ENCODE measurements around the gene SPRR2F.
"Not testable (repeated sequence)": the region's sequence is repeated elsewhere in the genome, so short reads cannot be mapped to it uniquely, and the experiment has no call there.

SPRR2F gene, protein sequence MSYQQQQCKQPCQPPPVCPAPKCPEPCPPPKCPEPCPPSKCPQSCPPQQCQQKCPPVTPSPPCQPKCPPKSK

DNA sequence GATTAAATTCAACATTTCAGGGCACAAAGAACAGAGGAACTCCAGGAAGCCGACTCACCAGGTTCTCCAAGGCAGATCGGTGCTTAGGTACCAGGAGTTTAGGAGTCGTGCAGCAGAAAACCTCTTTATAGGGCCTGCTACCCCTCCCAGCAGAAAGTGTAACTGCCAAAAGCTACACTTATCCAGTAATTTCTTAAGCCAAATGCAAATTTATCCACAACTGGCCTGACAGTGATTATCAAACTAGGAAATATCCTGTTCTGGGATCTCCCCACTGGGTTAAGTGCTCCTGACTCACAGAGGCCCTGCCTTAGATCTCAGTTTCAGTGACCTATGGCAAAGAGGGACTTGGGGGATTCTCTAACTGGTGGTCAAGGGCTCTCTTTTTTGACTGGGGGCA lies at the start of gene SPRR2F:
Gene SPRR2F, minus strand, starts transcription at position 101 of the 400 bp plus-strand sequence. CDS start 783 bp downstream, outside the sequence.
- no peak for DNase-seq

DNA sequence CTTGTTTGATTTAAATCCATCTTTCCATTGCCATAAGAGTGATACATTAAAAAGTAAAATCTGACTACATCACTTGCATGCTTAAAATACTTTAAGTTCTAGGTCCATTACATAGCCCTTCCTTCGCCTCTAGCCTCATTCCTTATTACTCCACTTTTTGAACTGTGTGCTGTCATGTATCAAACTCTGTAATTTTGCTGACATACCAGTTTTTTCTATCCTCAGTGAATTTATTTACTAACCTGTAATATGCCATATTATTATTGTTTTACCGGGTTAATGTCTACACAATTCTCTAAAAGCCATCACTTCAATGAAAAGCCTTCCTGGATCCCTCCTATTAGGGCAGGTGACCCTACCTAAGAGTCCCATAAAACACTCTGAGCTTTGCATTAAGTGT lies 42.2 kb upstream of the SPRR2F start:
- no peak for DNase-seq

DNA sequence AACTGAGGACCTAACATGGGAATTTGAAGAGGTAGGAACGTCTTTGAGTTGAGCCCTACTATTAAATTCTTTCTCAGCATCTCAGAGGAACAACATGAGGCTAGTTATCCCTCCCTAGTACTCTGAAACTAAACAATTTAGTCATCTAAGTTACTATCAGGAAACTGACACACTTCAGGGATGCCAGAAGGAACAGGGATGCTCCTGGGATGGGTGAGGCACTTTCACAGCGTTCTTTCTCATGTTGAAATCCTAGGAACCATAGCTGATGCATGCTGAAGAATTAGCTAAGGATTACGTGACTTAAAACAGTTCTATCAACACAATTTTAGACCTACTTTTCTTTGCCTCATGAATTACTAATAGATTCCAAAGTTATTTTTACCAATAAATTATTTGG lies 39.2 kb upstream of the SPRR2F start:
- no peak for DNase-seq

DNA sequence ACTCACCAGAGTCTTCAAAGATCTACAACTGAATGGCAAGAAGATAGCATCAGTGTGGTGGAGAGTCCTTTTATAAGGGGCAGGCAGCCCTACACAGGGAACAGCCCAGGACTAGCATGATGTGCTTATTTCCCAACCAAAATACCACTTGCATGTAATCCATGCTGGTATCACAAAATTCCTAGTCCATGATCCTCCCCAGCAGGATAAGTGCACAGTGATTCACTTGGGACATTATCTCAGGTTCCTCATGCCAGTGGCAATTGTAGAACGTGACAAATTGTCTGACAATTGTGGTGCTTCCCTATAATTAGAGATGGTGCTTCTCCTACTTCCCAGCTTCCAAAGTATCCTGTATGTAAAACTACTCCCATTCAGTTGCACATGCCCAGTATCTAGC lies 37.5 kb upstream of the SPRR2F start, which contains the start of gene SPRR2G:
Gene SPRR2G, minus strand, starts transcription at position 45 of the 400 bp plus-strand sequence. CDS start 780 bp downstream, outside the sequence.
- DNase-seq = no peak

DNA sequence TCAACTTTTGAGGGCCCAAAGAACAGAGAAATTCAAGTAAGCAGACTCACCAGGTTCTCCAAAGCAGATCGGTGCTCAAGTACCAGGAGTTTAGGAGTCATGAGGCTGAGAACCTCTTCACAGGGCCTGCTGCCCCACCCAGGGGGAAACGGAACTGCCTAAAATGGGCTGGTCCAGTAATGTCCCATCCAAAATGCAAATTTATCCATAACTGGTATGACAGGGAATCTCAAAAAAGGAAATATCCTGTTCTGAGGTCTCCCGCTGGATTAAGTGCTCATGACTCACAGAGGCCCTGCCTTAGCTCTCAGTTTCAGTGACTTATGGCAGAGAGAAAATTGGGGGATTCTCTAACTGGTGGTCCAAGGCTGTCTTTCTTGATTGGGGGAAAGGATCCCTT lies 28.1 kb upstream of the SPRR2F start:
- DNase-seq = no peak

DNA sequence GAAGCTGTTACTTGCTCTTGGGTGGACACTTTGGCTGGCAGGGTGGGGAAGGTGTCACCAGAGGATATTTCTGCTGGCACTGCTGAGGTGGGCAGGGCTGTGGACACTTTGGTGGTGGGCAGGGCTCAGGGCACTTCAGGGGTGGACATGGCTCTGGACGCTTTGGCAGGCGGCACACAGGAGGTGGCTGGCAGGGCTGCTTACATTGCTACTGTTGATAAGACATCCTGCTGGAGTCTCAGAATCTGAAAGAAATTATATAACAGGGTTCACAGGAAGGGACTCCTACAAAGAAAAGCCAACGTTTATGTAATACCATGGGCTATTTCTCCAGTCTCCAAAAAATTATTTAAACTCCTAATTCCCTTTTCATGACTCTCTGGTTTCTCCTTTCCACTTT lies 27.2 kb upstream of the SPRR2F start:
- no peak for DNase-seq

DNA sequence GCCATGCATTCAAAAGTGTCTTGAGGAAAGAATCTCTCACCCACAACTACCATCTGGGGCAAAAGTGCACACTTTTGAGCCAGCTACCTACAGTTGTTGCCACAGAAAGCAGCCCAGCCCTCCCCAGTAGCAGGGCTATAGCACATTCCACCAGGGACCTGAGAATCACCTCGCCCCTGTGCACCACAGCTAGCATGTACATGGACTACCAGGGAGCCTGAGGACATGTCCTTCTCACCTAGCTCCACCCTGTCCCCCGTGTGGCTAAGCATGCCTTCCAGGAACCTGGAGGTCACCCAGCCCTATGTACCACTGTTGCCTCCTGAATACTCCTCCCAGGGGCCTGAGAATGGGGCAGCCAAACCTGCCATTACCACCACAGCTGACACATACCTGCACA lies 20.4 kb upstream of the SPRR2F start:
- no peak for DNase-seq

DNA sequence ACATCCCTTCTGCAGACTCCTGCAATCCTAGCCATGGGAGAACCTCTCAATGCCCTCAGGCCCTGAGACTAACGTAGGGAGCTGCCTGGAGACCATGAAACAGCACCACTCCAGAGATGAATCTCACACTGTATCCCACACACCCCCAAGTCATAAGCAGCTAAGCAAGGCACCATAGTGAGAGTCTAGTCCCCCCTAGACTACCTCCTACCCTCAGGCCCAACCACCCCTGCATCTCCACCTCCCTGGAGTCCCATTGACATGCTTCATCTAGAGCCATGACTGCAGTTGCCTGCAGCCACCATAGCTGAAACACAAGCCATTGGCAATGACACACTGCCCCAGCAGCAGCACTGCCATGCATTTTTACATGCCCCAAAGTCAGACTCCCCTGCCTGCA lies 20.0 kb upstream of the SPRR2F start:
- no peak for DNase-seq

DNA sequence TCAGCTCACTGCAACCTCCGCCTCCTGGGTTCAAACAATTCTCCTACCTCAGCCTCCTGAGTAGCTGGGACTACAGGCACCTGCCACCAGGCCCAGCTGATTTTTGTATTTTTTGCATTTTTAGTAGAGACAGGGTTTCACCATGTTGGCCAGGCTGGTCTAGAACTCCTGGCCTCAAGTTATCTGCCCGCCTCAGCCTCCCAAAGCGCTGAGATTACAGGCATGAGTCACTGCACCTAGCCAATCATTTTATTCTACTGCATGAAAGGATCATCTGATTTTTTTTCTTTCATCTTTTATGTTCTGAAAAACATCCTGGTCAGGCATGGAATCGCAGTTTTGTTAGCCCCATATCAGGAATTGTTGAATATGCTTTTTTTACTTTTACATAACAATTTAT lies 15.4 kb upstream of the SPRR2F start:
- not testable (repeated sequence) for DNase-seq

DNA sequence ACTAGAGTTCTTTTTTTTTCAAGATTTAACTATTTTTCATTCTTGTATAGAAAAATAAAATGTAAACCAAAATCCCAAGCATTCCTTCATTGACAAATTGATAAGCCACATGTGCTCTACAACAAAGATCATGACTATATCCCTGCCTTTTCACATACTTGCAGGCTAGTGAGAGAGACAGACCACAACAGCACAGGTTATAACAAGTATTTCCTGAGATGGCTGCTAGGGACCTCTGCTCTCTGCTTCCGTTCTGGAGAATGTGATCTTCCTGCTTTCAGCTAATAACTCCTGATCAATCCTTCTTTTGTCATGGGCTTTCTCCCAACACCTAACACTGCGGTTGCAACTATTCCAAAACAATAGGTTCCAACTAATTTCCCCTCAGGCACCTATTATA lies 14.0 kb upstream of the SPRR2F start:
- no peak for DNase-seq

DNA sequence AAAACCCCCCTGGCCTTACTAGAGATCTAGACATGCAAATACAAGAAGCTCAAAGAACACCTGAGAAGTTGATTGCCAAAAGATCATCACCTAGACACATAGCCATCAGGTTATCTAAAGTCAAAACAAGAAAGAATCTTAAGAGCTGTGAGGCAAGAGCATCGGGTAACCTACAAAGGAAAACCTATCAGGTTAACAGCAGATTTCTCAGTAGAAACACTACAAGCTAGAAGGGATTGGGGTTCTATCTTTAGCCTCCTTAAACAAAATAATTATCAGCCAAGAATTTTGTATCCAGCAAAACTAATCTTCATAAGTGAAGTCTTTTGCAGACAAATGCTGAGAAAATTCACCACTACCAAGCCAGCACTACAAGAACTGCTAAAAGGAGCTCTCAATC lies 12.2 kb upstream of the SPRR2F start:
- no peak for DNase-seq

DNA sequence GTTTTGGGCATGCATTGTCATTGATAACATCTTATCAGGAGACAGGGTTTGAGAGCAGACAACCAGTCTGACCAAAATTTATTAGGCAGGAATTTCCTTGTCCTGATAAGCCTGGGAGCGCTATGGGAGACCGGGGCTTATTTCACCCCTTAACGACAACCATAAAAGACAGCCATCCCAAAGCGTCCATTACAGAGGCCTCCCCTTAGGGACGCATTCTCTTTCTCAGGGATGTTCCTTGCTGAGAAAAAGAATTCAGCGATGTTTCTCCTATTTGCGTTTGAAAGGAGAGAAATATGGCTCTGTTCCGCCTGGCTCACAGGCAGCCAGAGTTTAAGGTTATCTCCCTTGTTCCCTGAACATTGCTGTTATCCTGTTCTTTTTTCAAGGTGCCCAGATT lies 10.5 kb upstream of the SPRR2F start:
- not testable (repeated sequence) for DNase-seq

DNA sequence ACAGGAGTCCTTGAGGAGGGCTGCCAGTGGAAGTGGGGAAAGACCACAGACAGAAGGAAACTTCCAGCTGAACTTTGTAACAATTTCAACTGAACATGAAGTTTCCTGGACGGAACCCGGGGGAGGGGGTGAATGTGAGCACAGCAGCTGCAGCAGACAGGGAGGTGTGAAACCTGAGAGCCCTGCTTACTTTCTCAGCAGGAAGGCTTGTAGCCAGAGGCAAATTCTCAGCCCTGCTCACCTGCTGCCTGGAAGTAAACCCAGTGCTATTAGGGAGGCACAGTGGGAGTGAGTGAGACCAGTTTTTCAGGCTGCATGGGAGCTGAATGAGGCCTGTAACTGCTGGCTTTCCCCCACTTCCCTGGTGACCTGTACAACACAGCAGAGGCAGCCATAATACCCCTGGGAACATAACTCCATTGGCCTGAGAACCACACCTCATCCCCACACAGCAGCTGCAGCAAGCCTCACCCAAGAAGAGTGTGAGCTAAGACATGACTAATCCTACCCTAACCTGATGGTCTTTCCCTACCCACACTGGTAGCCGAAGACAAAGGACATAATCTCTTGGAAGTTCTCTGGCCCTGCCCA lies 9.6 kb upstream of the SPRR2F start:
- no peak for DNase-seq

DNA sequence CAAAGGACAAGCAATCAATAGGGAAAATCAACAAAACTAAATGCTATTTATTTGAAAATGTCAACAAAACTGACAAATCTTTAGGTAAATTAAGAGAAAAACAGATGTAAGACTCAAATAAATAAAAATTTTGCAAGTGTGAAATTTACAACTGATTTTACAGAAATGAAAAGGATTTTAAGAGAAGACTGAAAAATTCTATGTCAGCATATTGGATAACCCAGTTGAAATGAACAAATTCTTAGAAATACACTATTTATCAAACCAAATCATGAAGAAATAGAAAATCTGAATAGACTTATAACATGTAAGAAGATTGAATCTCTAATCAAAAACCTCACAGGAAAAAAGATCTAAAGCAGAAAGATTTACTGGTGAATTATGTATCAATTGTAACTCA lies 7.6 kb upstream of the SPRR2F start:
- no peak for DNase-seq

DNA sequence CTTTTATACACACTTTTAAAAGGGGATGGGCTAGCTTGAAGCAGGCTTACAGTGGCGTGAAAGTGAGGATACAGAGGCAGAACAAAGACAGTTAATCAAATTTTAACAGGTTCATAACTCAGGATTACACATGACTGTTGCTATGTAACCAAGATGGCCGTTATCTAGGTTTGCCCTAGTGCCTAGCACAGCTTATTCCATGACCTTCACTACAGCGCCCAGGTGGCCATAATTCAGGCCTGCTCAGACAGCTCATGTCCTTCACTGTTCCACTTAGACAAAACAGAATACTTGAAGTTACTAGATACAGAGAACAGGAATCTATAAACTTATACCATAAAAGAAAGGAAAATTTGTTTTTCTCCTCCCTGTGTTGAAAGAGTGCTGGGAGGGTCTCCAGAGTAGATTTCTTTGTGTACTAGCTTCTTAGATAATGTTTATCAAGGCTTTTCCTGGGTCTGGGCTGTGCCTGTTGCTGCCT lies 6.2 kb upstream of the SPRR2F start:
- DNase-seq = no peak

DNA sequence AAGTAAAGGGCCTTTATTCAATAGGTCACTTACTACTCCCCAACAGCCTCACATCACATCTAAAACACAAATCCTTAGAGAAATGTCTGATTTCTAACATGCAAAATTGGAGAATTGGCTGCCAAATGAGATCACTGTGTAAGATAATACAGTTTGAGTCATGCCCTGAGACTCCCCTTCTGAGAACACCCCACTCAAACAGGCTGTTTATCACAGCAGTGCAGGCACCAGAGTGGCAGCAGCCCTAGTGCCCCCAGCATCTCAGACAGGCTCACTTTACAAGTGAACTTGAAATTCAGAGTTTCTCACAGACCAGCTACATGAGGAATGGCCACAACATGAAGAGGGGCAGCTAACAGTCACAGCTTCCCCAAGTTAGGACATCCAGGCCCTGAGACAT lies 1.9 kb upstream of the SPRR2F start:
- DNase-seq = not testable (repeated sequence)

DNA sequence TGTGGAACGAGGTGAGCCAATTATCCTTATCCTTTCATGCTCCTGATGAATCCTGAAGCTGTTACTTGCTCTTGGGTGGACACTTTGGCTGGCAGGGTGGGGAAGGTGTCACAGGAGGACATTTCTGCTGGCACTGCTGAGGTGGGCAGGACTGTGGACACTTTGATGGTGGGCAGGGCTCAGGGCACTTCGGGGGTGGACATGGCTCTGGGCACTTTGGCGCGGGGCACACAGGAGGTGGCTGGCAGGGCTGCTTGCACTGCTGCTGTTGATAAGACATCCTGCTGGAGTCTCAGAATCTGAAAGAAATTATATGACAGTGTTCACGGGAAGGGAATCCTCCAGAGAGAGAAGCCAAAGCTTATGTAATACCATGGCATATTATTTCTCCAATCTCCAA lies 862 bp downstream of the SPRR2F start:
- not testable (repeated sequence) for DNase-seq

DNA sequence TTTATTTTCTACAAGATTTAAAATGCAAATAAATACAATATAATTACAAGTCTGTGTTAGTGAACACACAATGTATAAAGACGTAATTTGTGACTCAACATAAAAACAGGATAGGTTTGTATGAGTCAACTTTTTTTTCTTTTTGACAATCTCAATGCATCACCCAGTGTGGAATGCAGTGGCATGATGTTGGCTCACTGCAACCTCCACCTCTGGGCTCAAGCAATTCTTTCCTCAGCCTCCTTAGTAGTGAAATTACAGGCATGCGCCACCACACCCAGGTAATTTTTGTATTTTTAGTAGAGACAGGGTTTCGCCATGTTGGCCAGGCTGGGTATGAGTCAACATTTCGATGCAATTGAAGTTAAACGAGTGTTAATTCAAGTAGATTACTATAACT lies 13.1 kb downstream of the SPRR2F start:
- no peak for DNase-seq

DNA sequence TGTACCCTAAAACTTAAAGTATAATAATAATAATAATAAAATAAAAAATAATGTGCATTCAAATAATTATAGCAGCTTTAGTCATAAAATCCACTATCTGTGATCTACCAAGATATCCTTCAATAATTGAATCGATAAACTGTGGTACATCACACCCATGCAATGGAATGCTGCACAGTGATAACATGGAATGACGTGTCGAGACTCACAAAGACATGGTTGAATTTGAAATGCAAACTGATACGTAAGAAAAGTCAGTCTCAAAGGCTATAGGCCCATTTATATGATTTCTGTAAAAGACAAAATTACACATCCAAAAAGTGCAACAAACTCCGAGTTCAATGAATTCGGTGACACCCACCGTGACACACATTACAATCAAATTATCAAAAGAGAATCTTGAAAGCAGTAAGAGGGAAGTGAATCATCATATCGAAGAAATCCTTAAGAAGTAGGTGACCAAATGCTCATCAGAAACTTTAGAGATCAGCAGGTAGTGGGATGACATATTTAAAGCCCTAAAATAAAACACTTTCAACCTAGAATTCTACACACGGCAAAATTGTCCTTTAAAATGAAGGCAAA lies 13.8 kb downstream of the SPRR2F start:
- no peak for DNase-seq

DNA sequence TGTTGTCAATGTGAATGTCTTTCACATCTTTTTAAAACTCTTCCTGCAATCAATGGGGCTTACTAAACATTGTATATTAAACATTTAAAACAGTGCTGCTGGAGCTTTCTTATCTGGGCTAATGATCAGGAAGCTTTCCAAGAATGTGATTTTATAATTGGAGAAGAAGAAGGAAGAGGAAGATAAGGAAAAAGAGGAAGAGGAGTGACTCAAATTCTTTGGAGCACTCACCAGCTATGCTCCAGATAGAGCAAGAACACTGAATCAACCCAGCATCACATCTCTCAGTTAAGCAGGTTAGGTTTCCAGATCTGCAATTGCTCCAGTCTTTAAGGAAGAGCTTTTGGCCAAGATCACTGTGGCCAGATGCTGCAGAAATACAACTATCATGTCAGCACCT lies 17.6 kb downstream of the SPRR2F start:
- DNase-seq = no peak

DNA sequence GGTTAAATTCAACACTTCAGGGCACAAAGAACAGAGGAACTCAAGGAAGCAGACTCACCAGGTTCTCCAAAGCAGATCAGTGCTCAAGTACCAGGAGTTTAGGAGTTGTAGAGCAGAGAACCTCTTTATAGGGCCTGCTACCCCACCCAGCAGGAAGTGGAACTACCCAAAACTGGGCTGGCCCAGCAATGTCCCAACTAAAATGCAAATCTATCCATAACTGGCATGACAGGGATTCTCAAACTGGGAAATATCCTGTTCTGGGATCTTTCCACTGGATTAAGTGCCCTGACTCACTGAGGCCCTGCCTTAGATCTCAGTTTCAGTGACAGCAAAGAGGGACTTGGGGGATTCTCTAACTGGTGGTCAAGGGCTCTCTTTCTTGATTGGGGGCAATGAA lies 18.9 kb downstream of the SPRR2F start, which contains the start of gene SPRR2E:
Gene SPRR2E, minus strand, starts transcription at position 101 of the 400 bp plus-strand sequence. CDS start 775 bp downstream, outside the sequence.
- no peak for DNase-seq

DNA sequence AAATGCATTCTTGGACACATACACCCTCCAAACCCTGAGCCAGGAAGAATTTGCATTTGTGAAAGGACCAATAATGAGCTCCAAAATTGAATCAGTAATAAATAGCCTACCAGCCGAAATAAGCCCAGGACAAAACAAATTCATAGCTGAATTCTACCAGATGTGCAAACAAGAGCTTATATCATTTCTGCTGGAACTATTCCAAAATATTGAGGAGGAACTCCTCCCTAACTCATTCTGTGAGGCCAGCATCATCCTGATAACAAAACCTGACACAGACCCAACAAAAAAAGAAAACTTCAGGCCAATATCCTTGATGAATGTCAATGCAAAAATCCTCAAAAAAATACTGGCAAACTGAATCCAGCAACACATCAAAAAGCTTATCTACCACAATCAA lies 25.7 kb downstream of the SPRR2F start:
- DNase-seq = no peak

DNA sequence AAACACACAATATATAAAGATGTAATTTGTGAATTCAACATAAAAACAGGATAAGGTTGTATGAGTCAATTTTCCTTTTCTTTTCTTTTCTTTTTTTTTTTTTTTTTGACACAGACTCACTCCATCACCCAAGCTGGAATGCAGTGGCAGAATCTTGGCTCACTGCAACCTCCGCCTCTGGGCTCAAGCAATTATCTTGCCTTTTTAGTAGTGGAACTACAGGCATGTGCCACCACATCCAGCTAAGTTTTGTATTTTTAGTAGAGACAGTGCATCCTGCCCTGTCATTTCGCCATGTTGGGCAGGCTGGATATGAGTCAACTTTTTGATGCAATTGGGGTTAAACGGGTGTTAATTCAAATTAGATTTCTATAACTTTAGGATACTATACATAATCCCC lies 31.6 kb downstream of the SPRR2F start:
- no peak for DNase-seq

All from CD4-positive, alpha-beta T cell treated with Interferon alpha-2 for 1 hour (primary cell).